Activated T-cell treated with anti-CD3 and anti-CD28 coated beads, Interleukin-2, amount 50 U/mL, for 1 hour (primary cell): ENCODE data around the gene SMDT1.

ENCODE experiments used
- DNase-seq: peaks from one replicate; pipeline ENCODE4 v3.0.0-alpha.2; 2020

The SMDT1 gene, protein sequence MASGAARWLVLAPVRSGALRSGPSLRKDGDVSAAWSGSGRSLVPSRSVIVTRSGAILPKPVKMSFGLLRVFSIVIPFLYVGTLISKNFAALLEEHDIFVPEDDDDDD

DNA sequence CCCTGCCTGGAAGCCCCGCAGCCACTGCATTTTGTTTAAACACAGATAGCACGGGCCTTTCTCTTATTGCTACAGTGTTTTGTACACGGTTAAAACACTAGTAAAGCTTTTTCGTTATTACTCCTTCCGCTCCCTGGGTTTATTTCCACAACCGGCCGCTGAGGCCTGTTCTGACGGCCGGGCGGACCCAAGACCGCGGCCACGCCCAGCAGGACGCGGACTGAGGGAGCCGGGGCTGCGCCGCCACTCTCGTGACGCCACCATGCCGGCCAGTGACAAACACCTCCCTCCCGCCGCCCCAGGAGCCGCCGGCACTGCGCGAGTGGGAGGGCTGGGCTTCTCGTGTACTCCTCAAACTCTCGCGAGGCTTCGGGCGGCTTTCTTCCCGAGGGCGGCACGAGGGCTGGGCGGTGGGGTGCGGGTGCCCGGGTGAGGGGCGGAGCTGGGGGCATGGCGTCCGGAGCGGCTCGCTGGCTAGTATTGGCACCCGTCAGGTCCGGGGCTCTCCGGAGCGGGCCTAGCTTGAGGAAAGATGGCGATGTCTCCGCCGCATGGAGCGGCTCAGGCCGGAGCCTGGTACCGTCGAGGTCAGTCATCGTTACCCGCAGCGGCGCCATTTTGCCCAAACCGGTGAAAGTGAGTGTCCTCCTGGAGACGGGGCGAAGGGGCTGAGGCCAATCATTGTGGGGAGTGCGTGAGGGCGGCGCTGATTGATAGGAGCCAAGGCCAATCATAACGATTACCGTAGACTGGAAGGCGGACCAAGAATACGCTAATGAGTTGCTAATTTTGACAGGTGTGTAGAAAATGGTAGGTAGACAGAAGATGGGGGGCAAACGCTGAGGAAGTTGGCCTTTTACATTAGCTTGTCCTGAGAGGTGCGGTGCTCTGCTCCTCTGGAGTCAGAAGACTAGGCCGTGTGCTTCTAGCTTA, at the start of gene SMDT1:
Gene SMDT1, plus strand, starts transcription at position 382 of the 933 bp plus-strand sequence. Its CDS starts 69 bp downstream, at position 451.
- peak; percentile 97 for DNase-seq

DNA sequence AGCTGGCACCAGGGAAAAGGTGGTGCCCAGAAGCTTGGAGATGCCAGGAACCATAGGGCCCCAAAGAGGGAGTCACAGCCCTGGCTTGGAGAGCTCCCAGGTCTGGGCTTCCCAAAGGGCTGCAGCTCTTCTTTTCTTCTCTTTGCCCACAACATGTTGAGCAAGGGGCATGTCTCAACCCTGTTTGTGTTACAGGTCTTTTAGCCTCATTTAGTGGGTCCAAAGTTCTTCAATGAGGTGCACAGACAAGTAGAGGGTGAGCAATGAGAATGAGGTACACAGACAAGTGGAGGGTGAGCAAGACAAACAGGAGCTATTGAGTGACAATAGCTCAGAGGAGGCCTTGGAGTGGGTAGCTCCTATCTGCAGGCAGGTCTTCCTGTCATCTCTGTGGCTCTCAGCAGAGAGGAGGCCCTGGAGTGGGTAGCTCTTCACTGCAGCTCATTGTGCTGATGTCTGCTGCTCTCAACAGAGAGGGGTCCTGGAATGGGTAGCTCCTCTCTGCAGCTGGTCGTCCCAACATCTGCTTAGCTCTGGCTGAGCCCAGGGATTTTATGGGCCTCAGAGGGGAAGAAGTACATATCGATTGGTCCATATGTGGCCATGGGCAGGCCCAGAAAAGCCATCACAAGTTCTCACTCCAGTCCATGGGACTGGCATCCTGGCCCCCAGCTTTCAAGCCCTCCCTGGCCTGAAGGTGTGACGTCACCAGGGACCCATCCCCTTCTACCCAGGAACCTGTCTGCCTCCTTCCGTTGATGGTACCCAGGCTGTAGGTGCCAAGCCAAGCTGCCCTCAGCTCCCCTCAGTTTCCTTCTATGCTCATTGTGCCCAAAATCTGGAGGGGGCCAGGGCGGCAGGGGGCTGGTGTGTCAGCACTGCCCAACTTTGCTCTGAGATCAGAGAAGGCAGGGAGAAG, 46.0 kb upstream of the SMDT1 start:
- no peak for DNase-seq

- no peak for DNase-seq
These were observed 44.2 kb upstream of the SMDT1 start for GRCh38 chr22:42035256-42035655.

- no peak for DNase-seq
These were observed 40.2 kb upstream of the SMDT1 start for GRCh38 chr22:42039271-42039670.

GRCh38 chr22:42041784-42042183, 37.7 kb upstream of the SMDT1 start:
- DNase-seq, result no peak

DNA sequence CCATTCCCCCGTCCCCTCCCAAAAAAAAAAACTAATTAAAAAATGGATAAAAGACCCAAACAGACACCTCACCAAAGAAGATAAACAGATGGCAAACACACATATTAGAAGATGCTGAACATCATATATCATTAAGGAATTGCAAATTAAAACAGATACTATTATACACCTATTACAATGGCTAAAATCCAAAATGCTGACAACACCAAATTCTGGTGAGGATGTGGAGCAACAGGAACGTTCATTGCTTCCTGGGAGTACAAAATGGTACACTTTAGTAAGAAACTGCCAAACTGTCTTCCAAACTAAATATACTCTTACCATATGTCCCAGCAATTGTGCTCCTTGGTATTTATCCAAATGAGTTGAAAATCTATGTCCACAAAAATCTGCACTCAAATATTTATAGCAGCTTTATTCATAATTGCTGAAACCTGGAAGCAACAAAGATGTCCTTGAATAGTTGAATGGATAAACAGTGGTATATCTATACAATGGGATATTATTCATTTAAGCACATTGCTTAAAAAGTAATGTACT, 28.8 kb upstream of the SMDT1 start:
- DNase-seq, result no peak

DNA sequence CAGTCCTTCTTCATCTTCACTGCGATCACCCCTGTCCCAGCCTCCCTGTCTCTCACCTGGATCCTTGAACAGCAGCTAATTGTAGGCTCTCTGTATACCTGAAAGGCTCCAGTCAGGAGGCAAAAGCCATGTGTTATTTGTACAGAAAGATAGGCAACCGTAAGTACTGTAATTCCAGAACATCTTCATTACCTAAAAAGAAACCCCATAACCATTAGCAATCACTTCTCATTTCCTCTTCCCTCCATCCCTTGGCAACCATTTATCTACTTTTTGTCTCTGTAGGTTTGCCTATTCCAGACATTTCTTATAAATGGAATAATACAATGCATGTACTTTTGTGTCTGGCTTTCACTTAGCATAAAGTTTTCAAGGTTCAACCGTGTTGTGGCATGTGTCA, 26.7 kb upstream of the SMDT1 start:
- DNase-seq, result no peak

- no peak for DNase-seq
These were observed 22.6 kb upstream of the SMDT1 start for GRCh38 chr22:42056757-42057511.

DNA sequence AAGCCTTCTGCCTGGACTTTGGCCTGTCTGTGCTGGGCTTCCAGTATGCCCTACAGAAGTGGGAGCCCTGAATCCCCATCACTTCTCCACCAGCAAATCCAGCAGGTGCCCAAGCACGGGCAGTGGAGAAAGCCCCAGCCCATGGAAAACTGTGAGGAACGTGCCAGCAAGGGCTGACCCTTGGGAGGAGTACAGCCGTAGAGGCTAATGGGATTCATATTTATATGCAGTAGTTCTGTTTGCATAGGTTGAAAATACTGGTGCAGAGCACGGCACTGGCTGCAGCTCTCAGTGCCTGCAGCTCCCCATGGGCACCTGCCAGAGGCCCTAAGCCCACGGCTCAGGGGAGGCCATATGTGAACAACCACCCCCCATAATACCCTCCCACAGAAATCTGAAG, 19.0 kb upstream of the SMDT1 start:
- DNase-seq, result no peak

DNA sequence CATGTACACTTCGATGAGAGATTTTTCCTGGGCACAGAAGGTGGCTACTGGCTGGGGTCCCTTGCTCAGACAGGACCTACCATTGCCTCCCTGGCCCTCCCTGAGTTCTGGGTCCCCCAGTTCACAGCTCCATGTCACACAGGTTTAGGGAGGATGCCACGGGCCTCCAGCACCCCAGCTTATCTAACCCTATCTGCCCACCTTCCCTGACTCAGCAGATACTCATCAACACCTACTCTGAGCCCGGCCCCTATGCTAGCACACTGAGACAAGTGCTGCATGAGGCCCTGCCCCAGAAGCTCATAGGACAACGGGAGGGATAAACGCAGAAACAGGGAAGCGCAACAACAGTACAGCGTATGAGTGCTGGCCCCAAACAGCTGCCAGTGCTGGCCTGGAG, 18.5 kb upstream of the SMDT1 start:
- no peak for DNase-seq

GRCh38 chr22:42062506-42063170, 16.9 kb upstream of the SMDT1 start:
- DNase-seq, result no peak

DNA sequence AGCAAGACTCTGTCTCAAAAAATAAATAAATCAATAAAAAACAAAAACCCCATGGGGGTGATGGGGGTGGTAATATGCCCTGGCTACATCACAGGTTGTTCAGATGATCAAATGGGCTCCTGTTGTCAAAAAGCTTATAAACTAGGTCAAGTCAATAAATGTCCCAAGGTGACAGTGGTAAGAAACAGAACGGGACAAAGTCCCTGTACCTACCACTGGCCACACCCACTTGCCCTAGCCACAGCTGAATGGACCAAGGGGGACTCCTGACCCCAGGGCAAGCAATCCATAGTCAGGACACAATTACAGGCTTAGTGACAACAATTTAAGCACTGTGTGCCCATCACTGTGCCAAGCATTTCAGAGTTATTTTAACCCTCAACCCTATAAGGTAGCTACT, 14.9 kb upstream of the SMDT1 start:
- no peak for DNase-seq

DNA sequence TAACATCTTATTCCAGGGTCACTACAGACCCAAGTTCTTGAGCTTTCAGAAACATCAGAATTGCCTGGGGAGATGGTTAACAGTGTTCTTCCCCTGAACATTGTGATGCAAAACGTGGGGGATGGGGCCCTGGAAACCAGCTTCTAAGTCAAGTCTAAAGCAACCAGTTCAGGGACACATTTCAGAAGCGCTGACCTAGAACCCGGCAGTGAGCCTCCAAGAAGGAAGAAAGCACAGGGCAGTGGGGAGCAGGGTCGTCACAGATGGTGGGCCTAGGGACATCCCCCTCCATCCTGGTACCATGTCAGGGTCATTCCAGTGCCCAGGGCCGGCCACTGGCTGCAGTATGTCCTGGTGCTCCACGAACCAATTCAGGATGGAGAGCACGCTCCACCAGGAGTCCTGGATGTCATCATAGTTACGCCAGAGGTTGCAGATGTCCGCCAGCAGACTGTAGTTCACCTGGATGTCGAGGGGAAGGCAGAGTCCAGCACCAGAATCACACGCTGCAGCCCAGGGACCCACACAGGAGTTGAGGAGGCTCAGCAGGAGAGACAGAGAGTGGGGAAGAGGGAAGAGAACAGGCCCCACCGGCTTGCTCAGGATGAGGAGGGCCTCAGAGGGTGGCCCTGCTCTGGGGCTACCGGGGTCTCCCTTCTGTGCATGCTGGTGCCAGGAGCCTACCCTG, 13.9 kb upstream of the SMDT1 start:
- DNase-seq, result no peak

DNA sequence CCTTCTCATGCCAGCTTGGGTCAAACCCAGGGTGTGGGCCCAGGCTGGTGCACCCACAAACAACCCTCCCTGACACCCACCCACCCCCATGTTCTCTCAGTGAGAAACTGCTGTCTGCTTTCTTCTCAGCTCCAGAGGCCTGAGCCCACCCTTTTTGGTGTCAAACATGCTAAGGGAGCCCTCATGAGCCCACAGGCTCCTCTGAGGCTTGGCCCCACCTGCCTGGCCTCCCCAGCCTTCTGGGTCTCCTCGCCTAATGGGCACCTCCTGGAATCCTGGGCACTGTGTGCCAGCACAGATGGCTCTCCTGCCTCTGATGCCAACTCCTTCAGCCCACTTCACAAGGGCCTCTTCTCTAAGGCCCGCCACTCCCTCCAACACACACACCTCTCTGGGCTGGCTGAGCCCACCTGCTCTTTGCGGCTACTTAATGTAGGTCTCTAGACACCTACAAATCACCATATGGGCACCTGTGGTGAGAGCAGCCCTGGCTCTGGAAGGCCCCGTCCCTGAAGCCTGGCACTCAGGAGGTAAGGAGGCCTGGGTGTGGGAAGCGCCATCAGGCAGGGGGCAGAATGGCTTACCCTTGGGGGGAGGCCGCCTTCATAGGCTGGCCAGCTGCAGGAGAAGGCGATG, 13.3 kb upstream of the SMDT1 start:
- no peak for DNase-seq

- no peak for DNase-seq
These were observed 12.6 kb upstream of the SMDT1 start for GRCh38 chr22:42066937-42067336.

GRCh38 chr22:42067671-42068251, 11.7 kb upstream of the SMDT1 start:
- no peak for DNase-seq

DNA sequence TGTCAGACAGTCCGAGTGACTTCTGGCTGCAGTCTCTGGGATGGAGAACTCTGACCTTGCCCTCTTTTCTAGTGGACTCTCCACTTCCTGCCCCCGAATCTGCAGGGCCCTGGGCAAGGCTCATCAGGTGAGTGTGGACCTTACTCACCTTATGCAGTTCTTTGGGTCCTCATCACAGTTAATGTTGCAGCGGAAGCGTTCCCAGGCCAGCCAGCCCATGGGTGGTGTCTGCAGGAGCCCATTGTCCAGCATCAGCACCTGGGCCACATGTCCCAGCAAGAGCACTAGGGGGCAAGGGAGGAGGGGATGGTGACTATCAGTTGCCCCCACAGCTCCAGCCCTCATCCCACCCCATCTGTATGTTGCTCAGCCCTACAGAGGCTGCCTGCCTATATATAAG, 11.2 kb upstream of the SMDT1 start:
- no peak for DNase-seq

DNA sequence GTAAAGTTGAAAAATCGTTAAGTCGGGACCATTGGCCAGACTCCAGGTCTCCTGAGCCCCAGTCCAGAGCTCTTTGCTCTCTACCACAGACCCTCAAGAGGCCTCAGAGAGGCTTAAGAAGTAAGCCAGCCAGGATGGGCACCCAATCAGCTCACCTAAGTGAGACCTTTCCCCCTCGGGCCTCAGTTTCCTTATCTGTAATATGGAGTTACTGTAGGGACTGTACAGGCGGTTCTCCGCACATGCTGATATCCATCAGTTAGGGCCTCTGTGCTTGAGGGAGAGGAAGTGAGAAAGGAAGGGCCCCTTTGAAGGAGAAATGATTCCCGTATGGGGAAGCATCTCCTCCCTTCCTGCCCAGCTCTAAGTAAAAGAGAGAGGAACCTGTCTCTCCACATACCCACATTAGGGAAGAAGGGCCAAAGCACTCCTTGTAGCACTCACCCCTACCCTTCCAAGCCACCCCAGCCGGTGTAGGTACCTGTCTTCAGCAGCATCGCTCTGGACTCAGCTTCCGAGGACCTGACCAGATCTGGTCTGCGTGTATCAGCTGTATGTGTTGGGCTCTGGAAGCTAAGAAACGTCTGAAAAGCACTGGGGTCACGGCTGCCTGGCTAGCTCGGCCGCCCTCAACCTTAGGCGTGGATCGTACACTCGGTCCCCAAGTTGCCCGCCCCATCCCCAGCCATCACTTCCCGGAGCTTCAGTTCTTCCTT, 9.5 kb upstream of the SMDT1 start:
- DNase-seq, result no peak
